MM.1S (cell line): Measurements from ENCODE around the gene FDX2.

ENCODE experiments used
- CTCF ChIP-seq: fragments of 300-600 bp; sonication (generic); IDR thresholded peaks from 2 replicates; pipeline ENCODE4 v1.5.1; 2016; ENCODE audit warnings: antibody characterized with exemption, low read length, mixed read lengths
- EZH2 ChIP-seq: fragments of 300-600 bp; sonication (generic); optimal IDR thresholded peaks from 2 replicates; pipeline ENCODE3; 2017; ENCODE audit warnings: low read depth, mild to moderate bottlenecking, antibody characterized with exemption, low read length, mixed read lengths

GRCh38 chr19:10352764-10353671 lies 37.2 kb upstream of the FDX2 start:
- TF ChIP-seq EZH2 (no peak), CTCF (no peak)
